Subcutaneous preadipocyte (primary cell): ENCODE data around the gene PRKCA. TPM values are rescaled to one million over a fixed set of nuclear protein-coding genes. Genes with fewer than 3 reads are reported as not detected.

Experiments used
- small RNA-seq: library from RNA; depleted of rRNA; stranded (forward); fragments of <200 nt; gene quantifications from one replicate; pipeline ENCODE3, GENCODE V24; 2012
- total RNA-seq: library from RNA; depleted of rRNA; stranded (reverse); fragments of >200 nt; gene quantifications from 2 replicates; pipeline ENCODE4 v1.2.3, GENCODE V29; 2012

PRKCA gene
- 26.5 and 52.4 TPM in 2 replicates for total RNA-seq

DNA sequence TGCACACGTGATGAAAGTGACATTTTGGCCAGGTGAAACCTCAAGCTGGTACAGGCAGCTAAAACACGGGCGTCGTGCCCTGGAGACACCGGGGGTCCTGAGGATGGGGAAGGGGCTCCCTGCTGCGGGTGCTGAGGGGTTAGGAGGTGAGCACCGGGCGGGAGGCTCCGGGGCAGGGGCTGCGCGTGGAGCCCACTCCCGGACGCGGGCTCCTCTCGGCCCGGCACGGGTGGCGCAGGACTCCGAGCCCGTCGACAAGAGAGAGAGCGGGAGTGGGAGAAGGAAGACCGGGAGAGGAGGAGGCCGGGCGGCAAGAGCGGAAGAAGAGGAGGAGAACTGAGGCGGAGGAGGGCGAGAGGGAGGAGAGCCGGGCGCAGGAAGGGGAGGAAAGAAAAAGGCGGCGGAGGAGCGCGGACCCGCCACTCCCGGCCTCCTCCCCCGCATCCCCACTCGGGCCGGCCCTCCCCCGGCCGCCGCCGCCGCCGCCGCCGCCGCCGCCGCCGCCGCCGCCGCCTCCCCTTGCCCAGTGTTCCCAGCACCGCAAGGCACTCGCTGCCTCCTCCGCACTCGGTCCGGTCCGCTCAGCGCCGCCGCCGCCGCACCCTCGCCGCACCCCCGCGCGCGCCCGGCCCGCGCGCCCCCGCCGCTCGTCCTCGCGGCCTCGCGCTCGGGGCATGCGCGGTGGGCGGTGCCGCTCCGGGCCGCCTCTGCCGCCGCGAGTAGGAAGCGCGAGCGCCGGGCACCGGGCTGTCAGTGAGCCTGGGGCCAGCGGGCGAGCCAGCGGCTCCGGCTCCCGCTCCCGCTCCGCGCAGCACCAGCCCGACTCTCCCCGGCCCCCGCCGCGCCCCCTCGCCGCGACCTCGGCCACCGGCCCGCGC is at the start of gene PRKCA:
TSS of gene PRKCA (plus strand) at position 750 of the 878 bp plus-strand sequence.

GRCh38 chr17:66834919-66835454 is 532.6 kb downstream of the PRKCA start, which contains the start of gene CACNG5:
Gene CACNG5 (plus strand): TSS chr17:66835117. CDS start chr17:66877333, 42,216 bp downstream.

Small RNAs within 50 kb of the gene (small RNA-seq; reads per million reads assigned to genes)
- gene MIR634, result not detected
- not detected for gene RN7SL735P
- gene RNA5SP444, result 0.16 reads per million
- not detected for gene RNA5SP445
- not detected for gene RNU6-928P

Other genes with a start within 250 kb of the PRKCA start
- 3.9 and 7.3 TPM in 2 replicates for gene CEP112, start 110.5 kb upstream of the PRKCA start, total RNA-seq
- not detected in 2 replicates for gene APOH, start 73.2 kb upstream of the PRKCA start, total RNA-seq